ENCODE data around the gene ACTR3C. TPM values are rescaled to one million over a fixed set of nuclear protein-coding genes. Genes with fewer than 3 reads are reported as not detected.

Gene ACTR3C
- total RNA-seq (10 to 100 TPM; 13.0 to 34.2 TPM), polyA plus RNA-seq (1 to 10 TPM; 6.8 to 8.1 TPM)
- long read RNA-seq, donor 1, result 0 reads
- long read RNA-seq, donor 2, result 0 reads
- long read RNA-seq, donor 3, full-length matches to known transcripts, result 2 of 2 reads
- long read RNA-seq, donor 3, partial matches to known transcripts, result 0 of 2 reads
- long read RNA-seq, donor 3, other reads (novel, unspliced or antisense), result 0 of 2 reads
- long read RNA-seq, donor 4, full-length matches to known transcripts, result 2 of 2 reads
- long read RNA-seq, donor 4, partial matches to known transcripts, result 0 of 2 reads
- long read RNA-seq, donor 4, other reads (novel, unspliced or antisense), result 0 of 2 reads
- long read RNA-seq, donor 5, result 0 reads

GRCh38 chr7:150322833-150323681, at the start of gene ACTR3C, which contains the start of gene LRRC61:
Gene ACTR3C, minus strand, starts transcription at chr7:150323545. Its CDS starts 28,249 bp downstream, at chr7:150295296.
Gene LRRC61, plus strand, starts transcription at chr7:150323355. Its CDS starts 13,507 bp downstream, at chr7:150336862.
- Histone ChIP-seq H3K27ac (ENCODE audit: low read depth in 1 of 2, low read length in 1 of 2) (peak within 1 kb of the TSS; percentile 28 to 86), H3K4me1 (ENCODE audit: control insufficient read depth in 5 of 5, insufficient read depth in 5 of 5, low read length in 5 of 5) (peaks cover 0 to 36% (median 14%) of the 10 kb centered on the region in 5 donors)
- TF ChIP-seq CTCF (IDR thresholded peaks at IDR 0.05; ENCODE audit: control extremely low read depth, extremely low read depth), result no peak

GRCh38 chr7:150372271-150373048, 49.1 kb upstream of the ACTR3C start:
- no peak for DNase-seq
- no peak for ATAC-seq (ENCODE audit: insufficient read depth, low FRiP score)
- H3K27ac ChIP-seq (ENCODE audit: low read depth in 1 of 2, low read length in 1 of 2), result peak overlapping the region in 1 of 2 donors; percentile 37
- TF ChIP-seq CTCF (IDR thresholded peaks at IDR 0.05; ENCODE audit: control extremely low read depth, extremely low read depth), result no peak
- no peaks in the 10 kb centered on the region for H3K9me3 ChIP-seq (ENCODE audit: control insufficient read depth in 4 of 4, insufficient read depth in 3 of 4, low read length in 3 of 4)
- 90 to 92% methylated on average over 76 to 79 of the region's 79 CpGs for WGBS, 2 donors
- H3K4me3 ChIP-seq, result no peak overlapping the region
- no peak overlapping the region for H3K9ac ChIP-seq (ENCODE audit: insufficient read depth in 1 of 2, low read length in 2 of 2)
- peaks cover 0 to 30% (median 7%) of the 10 kb centered on the region in 5 donors for H3K4me1 ChIP-seq (ENCODE audit: control insufficient read depth in 5 of 5, insufficient read depth in 5 of 5, low read length in 5 of 5)
- H3K36me3 ChIP-seq (ENCODE audit: control insufficient read depth in 4 of 4, insufficient read depth in 4 of 4, low read length in 4 of 4), result peaks cover 0 to 40% (median 19%) of the 10 kb centered on the region in 4 donors
- H3K27me3 ChIP-seq (ENCODE audit: control insufficient read depth in 3 of 3, insufficient read depth in 3 of 3, low read length in 2 of 3), result no peaks in the 10 kb centered on the region

More at GRCh38 chr7:150322833-150323681, at the start of gene ACTR3C, which contains the start of gene LRRC61:
- Histone ChIP-seq H3K4me3 (peak within 1 kb of the TSS; percentile 56), H3K36me3 (ENCODE audit: control insufficient read depth in 4 of 4, insufficient read depth in 4 of 4, low read length in 4 of 4) (peaks cover 0 to 9% (median 3%) of the 10 kb centered on the region in 4 donors), H3K9me3 (ENCODE audit: control insufficient read depth in 4 of 4, insufficient read depth in 3 of 4, low read length in 3 of 4) (no peaks in the 10 kb centered on the region), H3K9ac (ENCODE audit: insufficient read depth in 1 of 2, low read length in 2 of 2) (peak within 1 kb of the TSS; percentile 68 to 73), H3K27me3 (ENCODE audit: control insufficient read depth in 3 of 3, insufficient read depth in 3 of 3, low read length in 2 of 3) (no peaks in the 10 kb centered on the region)
- WGBS, 2 donors, result 7 to 8% methylated on average over 82 of the region's 82 CpGs
- peak; percentile 70 to 79 (median 77) for DNase-seq
- ATAC-seq (ENCODE audit: insufficient read depth, low FRiP score), result peak; percentile 69

- Histone ChIP-seq H3K36me3 (ENCODE audit: control insufficient read depth in 4 of 4, insufficient read depth in 4 of 4, low read length in 4 of 4) (peaks cover 0 to 40% (median 19%) of the 10 kb centered on the region in 4 donors), H3K27me3 (ENCODE audit: control insufficient read depth in 3 of 3, insufficient read depth in 3 of 3, low read length in 2 of 3) (no peaks in the 10 kb centered on the region), H3K9ac (ENCODE audit: insufficient read depth in 1 of 2, low read length in 2 of 2) (no peak overlapping the region), H3K27ac (ENCODE audit: low read depth in 1 of 2, low read length in 1 of 2) (no peak overlapping the region), H3K4me3 (no peak overlapping the region), H3K9me3 (ENCODE audit: control insufficient read depth in 4 of 4, insufficient read depth in 3 of 4, low read length in 3 of 4) (no peaks in the 10 kb centered on the region), H3K4me1 (ENCODE audit: control insufficient read depth in 5 of 5, insufficient read depth in 5 of 5, low read length in 5 of 5) (peaks cover 0 to 30% (median 7%) of the 10 kb centered on the region in 5 donors)
- no peak for TF ChIP-seq CTCF (IDR thresholded peaks at IDR 0.05; ENCODE audit: control extremely low read depth, extremely low read depth)
- DNase-seq (no peak), ATAC-seq (ENCODE audit: insufficient read depth, low FRiP score) (no peak)
- 96 to 97% methylated on average over 30 of the region's 30 CpGs for WGBS, 2 donors
These were observed 48.6 kb upstream of the ACTR3C start for GRCh38 chr7:150371996-150372270.
